ENCODE measurements around the gene NBEAL2. TPM values are rescaled to one million over a fixed set of nuclear protein-coding genes. Genes with fewer than 3 reads are reported as not detected.

NBEAL2 gene

Small RNA genes lying within 50 kb of the gene (small RNA-seq; reads per million reads assigned to genes)
- not detected for gene MRPL57P3 (ENCODE audit: insufficient read depth)
